ENCODE results near the gene PSMG2.
"Not testable (repeated sequence)": the region's sequence is repeated elsewhere in the genome, so short reads cannot be mapped to it uniquely, and the experiment has no call there.

Gene PSMG2

DNA sequence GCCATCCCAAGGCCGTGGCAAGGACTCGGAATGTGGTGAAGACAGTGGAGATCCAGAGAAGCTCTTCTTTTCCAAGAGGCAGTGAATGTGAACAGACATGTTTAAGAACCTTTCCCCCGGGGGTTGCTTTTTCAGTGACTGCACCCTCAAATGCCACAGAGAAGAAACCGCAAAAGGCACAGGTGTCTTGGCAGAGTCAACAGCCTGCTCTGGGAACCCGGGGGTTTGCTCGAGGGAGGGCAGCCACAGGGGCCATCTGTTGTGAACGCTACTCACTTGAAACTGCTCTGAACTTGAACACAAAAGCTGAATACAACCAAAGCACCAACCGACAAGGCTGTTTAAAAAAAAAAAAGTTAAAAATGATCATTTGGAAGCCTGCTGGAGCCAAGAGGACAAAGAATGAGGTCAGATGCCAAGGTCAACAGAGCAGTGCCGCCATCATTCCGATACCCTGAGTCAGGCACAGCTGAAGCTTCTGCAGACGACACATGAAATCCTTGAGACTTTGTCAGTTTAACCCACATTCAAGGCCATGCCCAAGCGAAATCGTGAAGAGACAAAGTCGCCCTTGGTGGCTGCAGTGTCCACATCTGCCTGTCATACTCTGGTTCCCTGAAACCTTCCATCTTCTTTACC, 47.4 kb downstream of the PSMG2 start:
- DNase-seq (ENCODE audit: low read depth, low spot score): no peak
- no peak for TF ChIP-seq CTCF (IDR thresholded peaks at IDR 0.05; ENCODE audit: low read depth, low read length)
- no peak overlapping the region for H3K4me3 ChIP-seq (ENCODE audit: low read depth, low read length)
- in situ Hi-C loops (cut with HindIII; ENCODE audit: low sequenced_read_pairs): no loop called here

DNA sequence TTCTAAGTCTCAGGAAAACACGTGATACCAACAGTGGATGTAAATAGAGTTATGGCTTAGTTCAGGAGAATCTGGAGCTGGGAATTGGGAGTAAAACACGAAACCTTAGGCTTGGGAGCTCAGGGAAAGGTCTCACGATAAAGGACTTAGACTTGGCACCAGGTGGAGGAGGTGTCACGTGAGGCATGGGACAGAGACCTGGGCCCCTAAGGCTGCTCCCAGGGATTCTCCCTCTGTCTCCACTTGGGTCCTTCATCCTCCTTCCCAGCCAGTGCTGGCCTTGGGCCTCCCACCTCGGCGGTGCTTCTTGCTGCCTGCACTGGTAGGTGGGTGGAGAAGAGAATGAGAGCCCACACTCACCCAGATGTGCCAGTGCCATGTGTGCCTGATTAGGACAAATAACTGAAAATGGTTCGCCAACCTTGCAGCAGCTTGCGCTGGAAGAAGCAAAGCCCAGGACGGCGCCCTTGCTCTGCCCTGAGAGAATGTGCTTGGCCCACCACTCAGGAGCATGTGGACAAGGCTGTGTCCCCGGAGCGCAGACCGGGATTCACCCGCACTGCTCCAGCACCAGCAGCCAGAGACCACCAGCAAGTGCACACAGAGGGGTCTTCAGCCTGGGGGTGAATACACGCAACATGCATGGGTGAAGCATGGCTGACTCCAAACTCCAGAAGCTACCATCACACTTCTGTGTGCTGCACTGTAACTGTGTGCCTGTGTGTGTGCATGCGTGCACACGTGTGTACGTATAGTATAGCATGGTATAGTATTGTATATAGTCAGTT, 48.1 kb downstream of the PSMG2 start:
- DNase-seq (ENCODE audit: low read depth, low spot score): no peak
- TF ChIP-seq CTCF (IDR thresholded peaks at IDR 0.05; ENCODE audit: low read depth, low read length): no peak
- H3K4me3 ChIP-seq (ENCODE audit: low read depth, low read length): no peak overlapping the region
- in situ Hi-C loops (cut with HindIII; ENCODE audit: low sequenced_read_pairs): no loop called here

- H3K4me3 ChIP-seq (ENCODE audit: low read depth, low read length): no peak overlapping the region
- DNase-seq (ENCODE audit: low read depth, low spot score): no peak
- TF ChIP-seq CTCF (IDR thresholded peaks at IDR 0.05; ENCODE audit: low read depth, low read length): no peak
- in situ Hi-C loops (cut with HindIII; ENCODE audit: low sequenced_read_pairs): no loop called here
These were observed 48.7 kb downstream of the PSMG2 start for GRCh38 chr18:12751503-12751884.

- no peak for DNase-seq (ENCODE audit: low read depth, low spot score)
- no peak for TF ChIP-seq CTCF (IDR thresholded peaks at IDR 0.05; ENCODE audit: low read depth, low read length)
- in situ Hi-C loops (cut with HindIII; ENCODE audit: low sequenced_read_pairs): no loop called here
- no peak overlapping the region for H3K4me3 ChIP-seq (ENCODE audit: low read depth, low read length)
These were observed 49.0 kb downstream of the PSMG2 start for GRCh38 chr18:12751891-12752290.

DNA sequence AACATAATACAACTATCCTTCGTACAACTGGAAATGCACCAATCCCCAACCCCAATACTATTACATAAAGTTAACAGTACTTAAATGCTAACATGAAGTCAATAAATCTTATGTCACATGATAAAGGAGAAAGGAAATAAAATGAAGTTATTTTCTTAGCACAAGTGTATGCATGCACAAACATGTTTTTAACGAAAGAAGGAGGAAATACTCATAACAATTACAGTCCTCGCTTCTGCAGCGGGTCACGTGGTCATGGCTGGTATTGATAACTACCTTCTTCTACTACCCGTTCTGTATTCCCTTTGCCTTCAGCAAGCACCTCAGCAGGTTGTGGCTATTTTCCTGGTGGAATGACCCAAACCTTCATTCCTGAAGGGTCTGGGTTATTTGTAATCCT, 51.7 kb downstream of the PSMG2 start:
- no peak for DNase-seq (ENCODE audit: low read depth, low spot score)
- TF ChIP-seq CTCF (IDR thresholded peaks at IDR 0.05; ENCODE audit: low read depth, low read length): no peak
- in situ Hi-C loops (cut with HindIII; ENCODE audit: low sequenced_read_pairs): no loop called here
- no peak overlapping the region for H3K4me3 ChIP-seq (ENCODE audit: low read depth, low read length)

GRCh38 chr18:12755606-12756005, 52.8 kb downstream of the PSMG2 start:
- DNase-seq (ENCODE audit: low read depth, low spot score); H3K4me3 ChIP-seq (ENCODE audit: low read depth, low read length); in situ Hi-C loops (cut with HindIII; ENCODE audit: low sequenced_read_pairs): not testable (repeated sequence)

DNA sequence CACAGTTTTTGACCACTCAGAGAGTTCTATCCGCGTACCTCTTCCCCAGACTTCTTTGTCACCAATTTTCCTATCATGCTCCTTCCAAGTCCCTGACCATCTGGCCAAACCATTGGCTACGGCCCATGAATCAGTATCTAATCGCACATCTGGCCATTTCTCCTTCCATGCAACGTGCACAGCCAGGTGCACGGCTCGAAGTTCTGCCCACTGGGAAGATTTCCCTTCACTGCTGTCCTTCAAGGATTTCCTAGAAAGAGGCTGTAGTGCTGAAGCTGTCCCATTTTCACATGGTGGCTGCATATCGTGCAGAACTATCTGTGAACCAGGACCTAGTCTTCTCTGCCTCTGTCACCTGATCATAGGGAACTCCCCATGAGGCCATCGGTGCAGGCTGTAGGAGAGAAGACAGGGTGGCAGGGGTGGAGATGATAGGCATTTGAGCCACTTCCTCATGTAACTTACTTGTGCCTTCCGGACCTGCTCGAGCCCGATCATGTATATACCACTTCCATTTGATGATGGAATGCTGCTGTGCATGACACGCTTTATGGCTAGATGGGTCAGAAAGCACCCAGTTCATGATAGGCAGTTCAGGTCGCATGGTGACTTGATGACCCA, 53.9 kb downstream of the PSMG2 start:
- H3K4me3 ChIP-seq (ENCODE audit: low read depth, low read length); in situ Hi-C loops (cut with HindIII; ENCODE audit: low sequenced_read_pairs): not testable (repeated sequence)

GRCh38 chr18:12758566-12758965, 55.7 kb downstream of the PSMG2 start:
- in situ Hi-C loops (cut with HindIII; ENCODE audit: low sequenced_read_pairs); H3K4me3 ChIP-seq (ENCODE audit: low read depth, low read length); DNase-seq (ENCODE audit: low read depth, low spot score): not testable (repeated sequence)

More for the DNA sequence above, 53.9 kb downstream of the PSMG2 start:
- DNase-seq (ENCODE audit: low read depth, low spot score): not testable (repeated sequence)
